Urinary bladder (tissue), 4 donors: ENCODE measurements around the gene INSYN1. TPM values are rescaled to one million over a fixed set of nuclear protein-coding genes. Genes with fewer than 3 reads are reported as not detected.
"Not testable (repeated sequence)": the region's sequence is repeated elsewhere in the genome, so short reads cannot be mapped to it uniquely, and the experiment has no call there.

Source experiments
- DNase-seq: peaks from one replicate; pipeline ENCODE4 v3.0.0-alpha.2; 2015; ENCODE audit errors: extremely low spot score
- H3K27ac ChIP-seq: one replicate; pipeline ENCODE4 v1.5.1; 2013; ENCODE audit warnings: low read depth, mild to moderate bottlenecking, moderate library complexity
- H3K36me3 ChIP-seq: one replicate; pipeline ENCODE4 v1.6.1; 2013; ENCODE audit warnings: mild to moderate bottlenecking, moderate library complexity; ENCODE audit not compliant: insufficient read depth
- H3K4me1 ChIP-seq: one replicate; pipeline ENCODE4 v1.6.1; 2013; ENCODE audit warnings: mild to moderate bottlenecking, moderate library complexity; ENCODE audit not compliant: insufficient read depth
- H3K4me3 ChIP-seq: one replicate; pipeline ENCODE4 v1.5.1; 2013; ENCODE audit warnings: low read depth, low read length
- WGBS: extraction: QIAGEN DNeasy Blood & Tissue Kit; methylation state at CpG from one replicate; pipeline ENCODE4 v1.1.7; 2013; 5-methylcytosine and 5-hydroxymethylcytosine counted together
- polyA plus RNA-seq: library from polyadenylated mRNA; stranded (reverse); fragments of 200-250 nt; gene quantifications from one replicate; pipeline ENCODE4 v1.2.3, GENCODE V29; 2013
- total RNA-seq: library from RNA; depleted of rRNA; stranded (reverse); fragments of >200 nt; gene quantifications from one replicate; pipeline ENCODE4 v1.2.3, GENCODE V29; 2014
- donor health status: healthy with polysubstance abuse.
- donor health status: healthy.

Gene INSYN1
- total and polyA plus RNA-seq, 2 donors, result 7.3 to 12.2 TPM

GRCh38 chr15:73709241-73709640 lies 43.9 kb downstream of the INSYN1 start:
- Histone ChIP-seq H3K36me3 (no peaks in the 10 kb centered on the region), H3K4me1 (no peaks in the 10 kb centered on the region), H3K27ac (no peak overlapping the region), H3K4me3 (no peak overlapping the region)
- DNase-seq, result no peak
- 98% methylated on average over 6 of the region's 6 CpGs for WGBS

GRCh38 chr15:73708691-73709090 lies 44.5 kb downstream of the INSYN1 start:
- WGBS, result 95% methylated on average over 6 of the region's 6 CpGs
- no peaks in the 10 kb centered on the region for H3K4me1 ChIP-seq

GRCh38 chr15:73704869-73705645 lies 48.1 kb downstream of the INSYN1 start:
- no peak for DNase-seq
- Histone ChIP-seq H3K36me3 (no peaks in the 10 kb centered on the region), H3K27ac (no peak overlapping the region), H3K4me3 (no peak overlapping the region), H3K4me1 (no peaks in the 10 kb centered on the region)
- 49% methylated on average over 13 of the region's 13 CpGs for WGBS

More at GRCh38 chr15:73708691-73709090, 44.5 kb downstream of the INSYN1 start:
- no peak for DNase-seq
- H3K4me3 ChIP-seq, result no peak overlapping the region
- no peak overlapping the region for H3K27ac ChIP-seq
- no peaks in the 10 kb centered on the region for H3K36me3 ChIP-seq

- H3K36me3 ChIP-seq, H3K4me1 ChIP-seq, H3K27ac ChIP-seq, H3K4me3 ChIP-seq, DNase-seq: not testable (repeated sequence)
- WGBS, result 86% methylated on average over 23 of the region's 23 CpGs
Observed at GRCh38 chr15:73704142-73704868, 48.8 kb downstream of the INSYN1 start.

- 89% methylated on average over 23 of the region's 23 CpGs for WGBS
- not testable (repeated sequence) for DNase-seq, H3K36me3 ChIP-seq, H3K27ac ChIP-seq, H3K4me1 ChIP-seq, H3K4me3 ChIP-seq
Observed at GRCh38 chr15:73703601-73704000, 49.5 kb downstream of the INSYN1 start.

- not testable (repeated sequence) for DNase-seq, H3K4me3 ChIP-seq, H3K27ac ChIP-seq, H3K4me1 ChIP-seq, H3K36me3 ChIP-seq
- 88% methylated on average over 33 of the region's 33 CpGs for WGBS
Observed at GRCh38 chr15:73702311-73703239, 50.6 kb downstream of the INSYN1 start.

- no peak overlapping the region for H3K27ac ChIP-seq
- no peaks in the 10 kb centered on the region for H3K36me3 ChIP-seq
- WGBS, result 34% methylated on average over 13 of the region's 13 CpGs
- no peaks in the 10 kb centered on the region for H3K4me1 ChIP-seq
- peak; percentile 47 for DNase-seq
- H3K4me3 ChIP-seq, result no peak overlapping the region
Observed at GRCh38 chr15:73700041-73700842, 52.9 kb downstream of the INSYN1 start.

- no peaks in the 10 kb centered on the region for H3K36me3 ChIP-seq
- H3K27ac ChIP-seq, result no peak overlapping the region
- H3K4me3 ChIP-seq, result no peak overlapping the region
- no peaks in the 10 kb centered on the region for H3K4me1 ChIP-seq
- 78% methylated on average over 14 of the region's 14 CpGs for WGBS
- no peak for DNase-seq
Observed at GRCh38 chr15:73699249-73700040, 53.7 kb downstream of the INSYN1 start.

- H3K36me3 ChIP-seq, result no peaks in the 10 kb centered on the region
- DNase-seq, result peak; percentile 76
- 9% methylated on average over 9 of the region's 9 CpGs for WGBS
- H3K4me1 ChIP-seq, result no peaks in the 10 kb centered on the region
- H3K27ac ChIP-seq, result no peak overlapping the region
- no peak overlapping the region for H3K4me3 ChIP-seq
Observed at GRCh38 chr15:73697033-73697467, 56.1 kb downstream of the INSYN1 start.

- 48% methylated on average over 1 of the region's 1 CpG for WGBS
- no peak for DNase-seq
- no peaks in the 10 kb centered on the region for H3K36me3 ChIP-seq
- H3K27ac ChIP-seq, result no peak overlapping the region
- H3K4me1 ChIP-seq, result no peaks in the 10 kb centered on the region
- no peak overlapping the region for H3K4me3 ChIP-seq
Observed at GRCh38 chr15:73696641-73697001, 56.5 kb downstream of the INSYN1 start.

- no peaks in the 10 kb centered on the region for H3K4me1 ChIP-seq
- 72% methylated on average over 16 of the region's 16 CpGs for WGBS
- H3K4me3 ChIP-seq, result no peak overlapping the region
- no peak overlapping the region for H3K27ac ChIP-seq
- no peak for DNase-seq
- H3K36me3 ChIP-seq, result no peaks in the 10 kb centered on the region
Observed at GRCh38 chr15:73695773-73696640, 57.1 kb downstream of the INSYN1 start.
